ENCODE results near the gene SMDT1.

Gene SMDT1

DNA sequence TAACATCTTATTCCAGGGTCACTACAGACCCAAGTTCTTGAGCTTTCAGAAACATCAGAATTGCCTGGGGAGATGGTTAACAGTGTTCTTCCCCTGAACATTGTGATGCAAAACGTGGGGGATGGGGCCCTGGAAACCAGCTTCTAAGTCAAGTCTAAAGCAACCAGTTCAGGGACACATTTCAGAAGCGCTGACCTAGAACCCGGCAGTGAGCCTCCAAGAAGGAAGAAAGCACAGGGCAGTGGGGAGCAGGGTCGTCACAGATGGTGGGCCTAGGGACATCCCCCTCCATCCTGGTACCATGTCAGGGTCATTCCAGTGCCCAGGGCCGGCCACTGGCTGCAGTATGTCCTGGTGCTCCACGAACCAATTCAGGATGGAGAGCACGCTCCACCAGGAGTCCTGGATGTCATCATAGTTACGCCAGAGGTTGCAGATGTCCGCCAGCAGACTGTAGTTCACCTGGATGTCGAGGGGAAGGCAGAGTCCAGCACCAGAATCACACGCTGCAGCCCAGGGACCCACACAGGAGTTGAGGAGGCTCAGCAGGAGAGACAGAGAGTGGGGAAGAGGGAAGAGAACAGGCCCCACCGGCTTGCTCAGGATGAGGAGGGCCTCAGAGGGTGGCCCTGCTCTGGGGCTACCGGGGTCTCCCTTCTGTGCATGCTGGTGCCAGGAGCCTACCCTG is 13.9 kb upstream of the SMDT1 start:
- no peak overlapping the region for H3K4me3 ChIP-seq (replicated peaks; ENCODE audit: low read depth, low read length)
- DNase-seq (ENCODE audit: low read depth), result no peak
- TF ChIP-seq, protein P1, sequence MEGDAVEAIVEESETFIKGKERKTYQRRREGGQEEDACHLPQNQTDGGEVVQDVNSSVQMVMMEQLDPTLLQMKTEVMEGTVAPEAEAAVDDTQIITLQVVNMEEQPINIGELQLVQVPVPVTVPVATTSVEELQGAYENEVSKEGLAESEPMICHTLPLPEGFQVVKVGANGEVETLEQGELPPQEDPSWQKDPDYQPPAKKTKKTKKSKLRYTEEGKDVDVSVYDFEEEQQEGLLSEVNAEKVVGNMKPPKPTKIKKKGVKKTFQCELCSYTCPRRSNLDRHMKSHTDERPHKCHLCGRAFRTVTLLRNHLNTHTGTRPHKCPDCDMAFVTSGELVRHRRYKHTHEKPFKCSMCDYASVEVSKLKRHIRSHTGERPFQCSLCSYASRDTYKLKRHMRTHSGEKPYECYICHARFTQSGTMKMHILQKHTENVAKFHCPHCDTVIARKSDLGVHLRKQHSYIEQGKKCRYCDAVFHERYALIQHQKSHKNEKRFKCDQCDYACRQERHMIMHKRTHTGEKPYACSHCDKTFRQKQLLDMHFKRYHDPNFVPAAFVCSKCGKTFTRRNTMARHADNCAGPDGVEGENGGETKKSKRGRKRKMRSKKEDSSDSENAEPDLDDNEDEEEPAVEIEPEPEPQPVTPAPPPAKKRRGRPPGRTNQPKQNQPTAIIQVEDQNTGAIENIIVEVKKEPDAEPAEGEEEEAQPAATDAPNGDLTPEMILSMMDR (IDR thresholded peaks at IDR 0.05; ENCODE audit: low read length, missing control alignments), result no peak

DNA sequence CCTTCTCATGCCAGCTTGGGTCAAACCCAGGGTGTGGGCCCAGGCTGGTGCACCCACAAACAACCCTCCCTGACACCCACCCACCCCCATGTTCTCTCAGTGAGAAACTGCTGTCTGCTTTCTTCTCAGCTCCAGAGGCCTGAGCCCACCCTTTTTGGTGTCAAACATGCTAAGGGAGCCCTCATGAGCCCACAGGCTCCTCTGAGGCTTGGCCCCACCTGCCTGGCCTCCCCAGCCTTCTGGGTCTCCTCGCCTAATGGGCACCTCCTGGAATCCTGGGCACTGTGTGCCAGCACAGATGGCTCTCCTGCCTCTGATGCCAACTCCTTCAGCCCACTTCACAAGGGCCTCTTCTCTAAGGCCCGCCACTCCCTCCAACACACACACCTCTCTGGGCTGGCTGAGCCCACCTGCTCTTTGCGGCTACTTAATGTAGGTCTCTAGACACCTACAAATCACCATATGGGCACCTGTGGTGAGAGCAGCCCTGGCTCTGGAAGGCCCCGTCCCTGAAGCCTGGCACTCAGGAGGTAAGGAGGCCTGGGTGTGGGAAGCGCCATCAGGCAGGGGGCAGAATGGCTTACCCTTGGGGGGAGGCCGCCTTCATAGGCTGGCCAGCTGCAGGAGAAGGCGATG is 13.3 kb upstream of the SMDT1 start:
- TF ChIP-seq, protein P1 (IDR thresholded peaks at IDR 0.05; ENCODE audit: low read length, missing control alignments), result no peak
- DNase-seq (ENCODE audit: low read depth), result no peak
- no peak overlapping the region for H3K4me3 ChIP-seq (replicated peaks; ENCODE audit: low read depth, low read length)

DNA sequence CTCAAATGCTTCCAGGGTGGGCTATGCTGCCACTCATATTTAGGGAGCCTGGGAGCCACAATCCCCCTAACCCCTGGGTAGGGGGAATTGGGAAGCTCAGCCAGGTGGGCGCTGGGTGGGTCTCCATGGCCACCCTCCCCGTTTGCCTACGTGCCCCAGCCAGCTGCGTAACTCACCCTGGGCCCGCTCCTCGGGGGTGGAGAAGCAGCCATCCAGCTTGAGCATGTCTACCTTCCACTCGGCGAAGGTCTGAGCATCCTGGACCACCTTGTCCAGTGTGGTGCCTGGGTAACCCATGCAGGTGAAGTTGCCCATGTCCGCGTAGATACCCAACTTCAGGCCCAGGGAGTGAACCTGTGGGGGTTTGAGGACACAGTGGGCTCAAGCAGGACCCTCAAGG is 12.6 kb upstream of the SMDT1 start:
- H3K4me3 ChIP-seq (replicated peaks; ENCODE audit: low read depth, low read length), result no peak overlapping the region
- TF ChIP-seq, protein P1 (IDR thresholded peaks at IDR 0.05; ENCODE audit: low read length, missing control alignments), result no peak
- no peak for DNase-seq (ENCODE audit: low read depth)

DNA sequence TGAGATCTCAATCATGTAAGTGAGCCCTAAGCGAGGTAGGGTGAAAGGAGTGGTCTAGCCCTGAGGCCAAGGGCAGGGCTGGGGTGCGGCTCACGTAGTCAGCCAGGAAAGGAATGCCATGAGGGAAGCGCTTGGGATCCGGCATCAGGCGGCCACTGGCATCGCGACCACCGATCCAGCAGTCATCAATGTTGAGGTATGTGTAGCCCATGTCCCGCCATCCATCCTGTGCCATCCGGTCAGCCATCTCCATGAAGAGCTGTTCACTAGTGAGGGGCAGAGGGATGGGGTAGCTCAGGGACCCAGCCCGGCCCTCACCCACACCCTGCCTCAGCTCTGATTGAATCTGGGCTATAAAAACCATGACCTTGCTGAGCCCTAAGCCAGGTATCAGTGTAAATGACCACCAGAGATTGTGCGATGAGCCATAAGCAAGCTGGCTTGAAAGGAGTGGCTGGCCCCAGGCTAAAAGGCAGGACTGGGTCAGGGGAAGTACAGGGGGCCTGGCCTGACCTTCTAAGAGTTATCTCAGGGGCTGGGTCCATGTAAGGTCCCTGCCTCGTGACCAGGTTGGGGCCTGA is 11.7 kb upstream of the SMDT1 start:
- no peak overlapping the region for H3K4me3 ChIP-seq (replicated peaks; ENCODE audit: low read depth, low read length)
- TF ChIP-seq, protein P1 (IDR thresholded peaks at IDR 0.05; ENCODE audit: low read length, missing control alignments), result no peak
- DNase-seq (ENCODE audit: low read depth), result no peak

DNA sequence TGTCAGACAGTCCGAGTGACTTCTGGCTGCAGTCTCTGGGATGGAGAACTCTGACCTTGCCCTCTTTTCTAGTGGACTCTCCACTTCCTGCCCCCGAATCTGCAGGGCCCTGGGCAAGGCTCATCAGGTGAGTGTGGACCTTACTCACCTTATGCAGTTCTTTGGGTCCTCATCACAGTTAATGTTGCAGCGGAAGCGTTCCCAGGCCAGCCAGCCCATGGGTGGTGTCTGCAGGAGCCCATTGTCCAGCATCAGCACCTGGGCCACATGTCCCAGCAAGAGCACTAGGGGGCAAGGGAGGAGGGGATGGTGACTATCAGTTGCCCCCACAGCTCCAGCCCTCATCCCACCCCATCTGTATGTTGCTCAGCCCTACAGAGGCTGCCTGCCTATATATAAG is 11.2 kb upstream of the SMDT1 start:
- DNase-seq (ENCODE audit: low read depth), result no peak
- no peak overlapping the region for H3K4me3 ChIP-seq (replicated peaks; ENCODE audit: low read depth, low read length)
- TF ChIP-seq, protein P1 (IDR thresholded peaks at IDR 0.05; ENCODE audit: low read length, missing control alignments), result no peak

DNA sequence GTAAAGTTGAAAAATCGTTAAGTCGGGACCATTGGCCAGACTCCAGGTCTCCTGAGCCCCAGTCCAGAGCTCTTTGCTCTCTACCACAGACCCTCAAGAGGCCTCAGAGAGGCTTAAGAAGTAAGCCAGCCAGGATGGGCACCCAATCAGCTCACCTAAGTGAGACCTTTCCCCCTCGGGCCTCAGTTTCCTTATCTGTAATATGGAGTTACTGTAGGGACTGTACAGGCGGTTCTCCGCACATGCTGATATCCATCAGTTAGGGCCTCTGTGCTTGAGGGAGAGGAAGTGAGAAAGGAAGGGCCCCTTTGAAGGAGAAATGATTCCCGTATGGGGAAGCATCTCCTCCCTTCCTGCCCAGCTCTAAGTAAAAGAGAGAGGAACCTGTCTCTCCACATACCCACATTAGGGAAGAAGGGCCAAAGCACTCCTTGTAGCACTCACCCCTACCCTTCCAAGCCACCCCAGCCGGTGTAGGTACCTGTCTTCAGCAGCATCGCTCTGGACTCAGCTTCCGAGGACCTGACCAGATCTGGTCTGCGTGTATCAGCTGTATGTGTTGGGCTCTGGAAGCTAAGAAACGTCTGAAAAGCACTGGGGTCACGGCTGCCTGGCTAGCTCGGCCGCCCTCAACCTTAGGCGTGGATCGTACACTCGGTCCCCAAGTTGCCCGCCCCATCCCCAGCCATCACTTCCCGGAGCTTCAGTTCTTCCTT is 9.5 kb upstream of the SMDT1 start:
- DNase-seq (ENCODE audit: low read depth), result no peak
- peak overlapping the region; percentile 71 for H3K4me3 ChIP-seq (replicated peaks; ENCODE audit: low read depth, low read length)
- TF ChIP-seq, protein P1 (IDR thresholded peaks at IDR 0.05; ENCODE audit: low read length, missing control alignments), result no peak
